Spleen (tissue), 7 donors: ENCODE data around the gene NDC80.
"Not testable (repeated sequence)": the region's sequence is repeated elsewhere in the genome, so short reads cannot be mapped to it uniquely, and the experiment has no call there.

Source experiments
- CTCF ChIP-seq, 11 experiments: fragments of 200-600 bp in 7 of 11; fragments of 450-650 bp in 4 of 11; sonication (generic) in 4 of 11; IDR thresholded peaks in 8 of 11; conservative IDR thresholded peaks in 3 of 11; 1 replicate in 7 of 11; 2 replicates in 4 of 11; pipeline versions ENCODE4 v1.4.0 to v1.8.0; 2016 to 2021; ENCODE audit warnings: antibody characterized with exemption in 11 of 11, inconsistent platforms in 4 of 11, mild to moderate bottlenecking in 1 of 11
- POLR2A ChIP-seq, 3 donors: fragments of 450-650 bp; IDR thresholded peaks; one replicate each; pipeline ENCODE4 v1.5.1; 2017; ENCODE audit warnings: antibody characterized with exemption in 3 of 3, mild to moderate bottlenecking in 1 of 3
- donor health status: DM: no; HTN: no; CAD: no; lungs with moderate emphysema.
- donor health status: DM: no; HTN: no; CAD: no.
- donor health status: DM: no; HTN: no; CAD: no.

GRCh38 chr18:2660849-2661248 is 89.5 kb downstream of the NDC80 start:
- TF ChIP-seq CTCF (IDR thresholded peaks at IDR 0.05 in 8 of 11, conservative IDR thresholded peaks at IDR 0.05 in 3 of 11); POLR2A (IDR thresholded peaks at IDR 0.05): not testable (repeated sequence)
